ENCODE data around the gene SCRN1. TPM values are rescaled to one million over a fixed set of nuclear protein-coding genes. Genes with fewer than 3 reads are reported as not detected.

Gene SCRN1
- total RNA-seq, 4 donors from 2014 or later = 15.0 to 24.5 (median 17.3) TPM

DNA sequence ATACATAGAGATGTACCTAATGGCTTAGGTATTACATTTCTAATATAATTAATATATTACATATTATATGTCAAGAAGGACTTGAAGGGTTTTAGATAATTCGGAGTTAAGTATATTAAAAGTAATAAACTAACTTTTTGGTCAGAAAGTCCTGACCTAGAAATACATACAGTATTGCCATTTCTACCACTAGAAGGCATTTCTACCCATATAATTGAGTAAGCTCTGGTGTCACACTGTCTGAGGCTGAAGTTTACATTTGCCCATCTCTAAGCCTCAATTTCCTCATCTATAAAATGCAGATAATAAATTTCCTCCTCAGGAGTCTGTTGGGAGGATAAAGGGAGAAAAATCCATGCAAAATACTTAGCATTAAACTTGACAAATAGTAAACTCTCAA lies 29.8 kb upstream of the SCRN1 start:
- Histone ChIP-seq H3K36me3 (peaks cover 0 to 15% (median 2%) of the 10 kb centered on the region in 4 donors), H3K27me3 (no peaks in the 10 kb centered on the region), H3K4me1 (peaks cover 0 to 16% (median 4%) of the 10 kb centered on the region in 4 donors), H3K27ac (no peak overlapping the region), H3K9me3 (no peaks in the 10 kb centered on the region), H3K4me3 (no peak overlapping the region)
- intact Hi-C loops (cut with DNase I; ENCODE audit: low total_unique reads) (no loop called here), in situ Hi-C loops (cut with MboI; ENCODE audit: low pct_ligation_motif_present in 1 of 4, low pct_unique_long_range_greater_than_20kb in 1 of 4, low sequenced_read_pairs in 3 of 4) (no loop called here)
- WGBS, 2 donors (ENCODE audit: low coverage in 1 of 2) = 81 to 95% methylated on average over 1 of the region's 1 CpG
- TF ChIP-seq POLR2A (IDR thresholded peaks at IDR 0.05) = no peak
- TF ChIP-seq POLR2AphosphoS5 (IDR thresholded peaks at IDR 0.05) = no peak
- no peak for TF ChIP-seq EP300 (IDR thresholded peaks at IDR 0.05; ENCODE audit: low read depth)
- TF ChIP-seq, protein P1, sequence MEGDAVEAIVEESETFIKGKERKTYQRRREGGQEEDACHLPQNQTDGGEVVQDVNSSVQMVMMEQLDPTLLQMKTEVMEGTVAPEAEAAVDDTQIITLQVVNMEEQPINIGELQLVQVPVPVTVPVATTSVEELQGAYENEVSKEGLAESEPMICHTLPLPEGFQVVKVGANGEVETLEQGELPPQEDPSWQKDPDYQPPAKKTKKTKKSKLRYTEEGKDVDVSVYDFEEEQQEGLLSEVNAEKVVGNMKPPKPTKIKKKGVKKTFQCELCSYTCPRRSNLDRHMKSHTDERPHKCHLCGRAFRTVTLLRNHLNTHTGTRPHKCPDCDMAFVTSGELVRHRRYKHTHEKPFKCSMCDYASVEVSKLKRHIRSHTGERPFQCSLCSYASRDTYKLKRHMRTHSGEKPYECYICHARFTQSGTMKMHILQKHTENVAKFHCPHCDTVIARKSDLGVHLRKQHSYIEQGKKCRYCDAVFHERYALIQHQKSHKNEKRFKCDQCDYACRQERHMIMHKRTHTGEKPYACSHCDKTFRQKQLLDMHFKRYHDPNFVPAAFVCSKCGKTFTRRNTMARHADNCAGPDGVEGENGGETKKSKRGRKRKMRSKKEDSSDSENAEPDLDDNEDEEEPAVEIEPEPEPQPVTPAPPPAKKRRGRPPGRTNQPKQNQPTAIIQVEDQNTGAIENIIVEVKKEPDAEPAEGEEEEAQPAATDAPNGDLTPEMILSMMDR (IDR thresholded peaks at IDR 0.05) = no peak
- DNase-seq = no peak

DNA sequence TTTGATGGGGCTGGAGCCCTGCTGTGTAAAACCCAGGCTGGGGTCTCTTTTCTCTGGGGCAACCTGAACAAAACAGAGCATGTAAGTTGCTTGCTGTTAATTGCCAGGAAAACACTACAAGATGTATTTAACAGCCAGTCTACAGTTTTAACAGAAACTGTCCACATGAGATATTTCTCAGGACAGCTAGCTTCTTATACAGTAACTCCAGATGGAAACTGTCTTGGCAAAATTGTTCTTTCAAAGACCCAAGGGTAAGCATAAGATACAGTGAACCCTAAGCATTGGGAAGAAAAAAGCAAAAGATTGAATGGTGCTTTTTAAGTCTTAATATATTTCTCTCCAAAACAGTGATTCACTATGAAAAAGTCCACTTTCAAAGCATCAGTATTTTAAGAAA lies 28.9 kb upstream of the SCRN1 start:
- H3K36me3 ChIP-seq = peaks cover 0 to 23% (median 2%) of the 10 kb centered on the region in 4 donors
- H3K4me1 ChIP-seq = peaks cover 0 to 11% (median 2%) of the 10 kb centered on the region in 4 donors
- no peak overlapping the region for H3K4me3 ChIP-seq
- no peaks in the 10 kb centered on the region for H3K27me3 ChIP-seq
- in situ Hi-C loops (cut with MboI; ENCODE audit: low pct_ligation_motif_present in 1 of 4, low pct_unique_long_range_greater_than_20kb in 1 of 4, low sequenced_read_pairs in 3 of 4) (no loop called here), intact Hi-C loops (cut with DNase I; ENCODE audit: low total_unique reads) (no loop called here)
- DNase-seq = no peak
- TF ChIP-seq, protein P1 (IDR thresholded peaks at IDR 0.05) = no peak
- TF ChIP-seq POLR2AphosphoS5 (IDR thresholded peaks at IDR 0.05) (no peak), POLR2A (IDR thresholded peaks at IDR 0.05) (no peak), EP300 (IDR thresholded peaks at IDR 0.05; ENCODE audit: low read depth) (no peak)
- no peaks in the 10 kb centered on the region for H3K9me3 ChIP-seq
- no peak overlapping the region for H3K27ac ChIP-seq

DNA sequence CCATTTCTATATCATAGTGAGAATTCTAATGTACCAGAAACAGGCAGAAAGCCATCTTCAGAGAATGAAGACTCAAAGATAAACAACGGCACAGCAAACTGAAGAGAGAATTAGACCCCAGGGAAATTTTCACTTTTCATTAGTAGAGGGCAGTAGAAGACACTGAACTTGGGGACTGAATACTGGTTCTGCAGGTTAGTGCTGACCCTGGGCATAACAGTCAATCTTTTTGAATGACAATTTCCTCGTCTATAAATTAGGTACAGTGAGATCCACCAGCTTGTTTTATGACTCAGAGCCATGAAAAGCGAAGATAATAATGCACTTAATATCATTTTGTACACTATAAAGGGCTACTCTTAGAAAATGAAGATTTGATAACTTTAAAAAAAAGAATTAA lies 23.2 kb upstream of the SCRN1 start:
- no peaks in the 10 kb centered on the region for H3K27me3 ChIP-seq
- H3K4me3 ChIP-seq = no peak overlapping the region
- H3K4me1 ChIP-seq = no peaks in the 10 kb centered on the region
- intact Hi-C loops (cut with DNase I; ENCODE audit: low total_unique reads) = no loop called here
- 68 to 91% methylated on average over 3 of the region's 3 CpGs for WGBS, 2 donors (ENCODE audit: low coverage in 1 of 2)
- no peaks in the 10 kb centered on the region for H3K9me3 ChIP-seq
- TF ChIP-seq EP300 (IDR thresholded peaks at IDR 0.05; ENCODE audit: low read depth) = no peak
- TF ChIP-seq POLR2AphosphoS5 (IDR thresholded peaks at IDR 0.05) = no peak
- no peak for TF ChIP-seq POLR2A (IDR thresholded peaks at IDR 0.05)
- TF ChIP-seq, protein P1 (IDR thresholded peaks at IDR 0.05) = no peak
- in situ Hi-C loops (cut with MboI; ENCODE audit: low pct_ligation_motif_present in 1 of 4, low pct_unique_long_range_greater_than_20kb in 1 of 4, low sequenced_read_pairs in 3 of 4) = no loop called here
- peaks cover 0 to 16% (median 0%) of the 10 kb centered on the region in 4 donors for H3K36me3 ChIP-seq
- H3K27ac ChIP-seq = no peak overlapping the region
- DNase-seq = no peak

DNA sequence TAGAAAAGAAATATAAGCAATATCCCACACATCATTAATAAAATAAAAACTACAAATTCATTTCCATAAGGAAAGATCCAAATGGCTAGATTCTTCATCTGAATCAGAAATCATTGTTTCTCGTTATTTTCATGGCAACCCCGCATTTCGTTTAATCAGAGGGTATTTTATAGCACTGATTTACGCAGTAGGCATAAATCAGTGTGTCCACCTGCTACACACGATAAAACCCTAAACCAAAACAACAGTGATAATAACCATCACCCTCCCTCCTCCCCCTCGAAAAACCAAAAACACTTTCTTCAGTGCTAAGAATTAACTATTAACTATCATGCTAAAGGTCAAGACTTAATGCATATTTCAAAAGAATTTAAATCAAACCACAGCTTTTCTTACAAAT lies 20.4 kb upstream of the SCRN1 start:
- Histone ChIP-seq H3K4me3 (no peak overlapping the region), H3K4me1 (no peaks in the 10 kb centered on the region), H3K9me3 (no peaks in the 10 kb centered on the region), H3K27ac (no peak overlapping the region), H3K36me3 (peaks cover 0 to 14% (median 0%) of the 10 kb centered on the region in 4 donors), H3K27me3 (no peaks in the 10 kb centered on the region)
- in situ Hi-C loops (cut with MboI; ENCODE audit: low pct_ligation_motif_present in 1 of 4, low pct_unique_long_range_greater_than_20kb in 1 of 4, low sequenced_read_pairs in 3 of 4) (no loop called here), intact Hi-C loops (cut with DNase I; ENCODE audit: low total_unique reads) (no loop called here)
- DNase-seq = no peak
- 82 to 85% methylated on average over 6 of the region's 6 CpGs for WGBS, 2 donors (ENCODE audit: low coverage in 1 of 2)
- no peak for TF ChIP-seq POLR2A (IDR thresholded peaks at IDR 0.05)
- TF ChIP-seq EP300 (IDR thresholded peaks at IDR 0.05; ENCODE audit: low read depth) = no peak
- TF ChIP-seq, protein P1 (IDR thresholded peaks at IDR 0.05) = no peak
- no peak for TF ChIP-seq POLR2AphosphoS5 (IDR thresholded peaks at IDR 0.05)
